C4-2B (cell line): Measurements from ENCODE around the gene LYZL1.

Source experiments
- CTCF ChIP-seq: fragments of 450-650 bp; conservative IDR thresholded peaks from 2 replicates; pipeline ENCODE4 v1.5.1; 2017; ENCODE audit warnings: mild to moderate bottlenecking
- ZFX ChIP-seq: fragments of 450-650 bp; IDR thresholded peaks from 2 replicates; pipeline ENCODE4 v1.6.1; 2017

GRCh38 chr10:29276251-29276850 is 12.5 kb upstream of the LYZL1 start:
- no peak for TF ChIP-seq CTCF
- no peak for TF ChIP-seq ZFX
